HepG2 (cell line): ENCODE results near the gene RGS11.

Experiments used
- TBL1XR1 ChIP-seq: fragments of 150-350 bp; IDR thresholded peaks from 2 replicates; pipeline ENCODE4 v1.6.1; 2014; ENCODE audit warnings: borderline replicate concordance, low read length; ENCODE audit not compliant: partially characterized antibody
- ZKSCAN1 ChIP-seq: fragments of 150-350 bp; IDR thresholded peaks from 2 replicates; pipeline ENCODE4 v1.6.1; 2014; ENCODE audit warnings: low read length
- ZMYM4 ChIP-seq: sonication (generic); formaldehyde crosslinking; IDR thresholded peaks from 2 replicates; pipeline ENCODE4 v1.8.1; 2023; ENCODE audit warnings: mild to moderate bottlenecking, missing genetic modification reagents

DNA sequence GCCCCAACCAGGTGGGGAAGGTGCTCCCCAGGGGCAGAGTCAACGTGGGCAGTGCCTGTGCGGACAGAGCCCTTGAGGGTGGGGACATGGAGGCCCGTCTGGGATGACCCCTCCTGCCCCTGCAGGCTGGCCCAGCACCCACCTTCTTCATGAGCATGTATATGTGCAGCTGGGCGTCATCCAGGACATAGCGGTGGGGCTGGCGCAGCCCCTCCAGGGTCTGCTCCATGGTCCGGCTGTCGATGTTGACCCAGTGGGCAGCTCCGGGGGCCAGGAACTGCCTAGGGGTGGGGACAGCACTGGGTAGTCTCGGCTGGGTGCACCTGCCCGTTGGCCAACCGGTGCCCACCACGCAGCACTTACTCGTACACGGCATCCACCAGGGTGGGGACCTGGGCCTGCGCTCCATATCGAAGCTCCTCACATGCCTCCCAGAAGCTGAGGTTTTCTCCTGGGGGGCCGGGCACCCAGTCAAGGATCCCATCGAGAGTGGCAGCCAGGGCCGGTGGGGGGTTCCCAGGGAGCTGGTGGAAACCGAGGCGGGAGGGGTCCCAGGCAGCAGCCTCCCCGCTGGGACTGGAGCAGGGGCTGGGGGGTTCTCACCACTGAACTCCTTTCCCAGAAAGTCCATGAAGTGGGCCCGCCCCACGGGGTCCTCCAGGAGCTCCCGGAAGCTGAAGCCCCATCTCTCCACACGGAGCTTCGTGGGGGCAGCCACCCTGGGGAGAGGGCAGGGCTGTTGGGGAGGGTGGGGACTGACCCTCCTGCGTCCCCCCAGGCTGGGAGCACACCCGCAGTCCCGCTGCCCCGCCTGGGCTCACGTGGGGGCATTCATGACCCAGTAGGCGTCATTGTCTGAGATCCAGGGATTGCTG lies 5.1 kb downstream of the RGS11 start:
- TF ChIP-seq TBL1XR1 (no peak), ZMYM4 (CRISPR knock-in tag) (no peak), ZKSCAN1 (no peak)
